Measurements from ENCODE around the gene PSMB4. TPM values are rescaled to one million over a fixed set of nuclear protein-coding genes. Genes with fewer than 3 reads are reported as not detected.

Gene PSMB4
- polyA plus RNA-seq, 3 donors = 69.6 to 316 (median 85.6) TPM

DNA sequence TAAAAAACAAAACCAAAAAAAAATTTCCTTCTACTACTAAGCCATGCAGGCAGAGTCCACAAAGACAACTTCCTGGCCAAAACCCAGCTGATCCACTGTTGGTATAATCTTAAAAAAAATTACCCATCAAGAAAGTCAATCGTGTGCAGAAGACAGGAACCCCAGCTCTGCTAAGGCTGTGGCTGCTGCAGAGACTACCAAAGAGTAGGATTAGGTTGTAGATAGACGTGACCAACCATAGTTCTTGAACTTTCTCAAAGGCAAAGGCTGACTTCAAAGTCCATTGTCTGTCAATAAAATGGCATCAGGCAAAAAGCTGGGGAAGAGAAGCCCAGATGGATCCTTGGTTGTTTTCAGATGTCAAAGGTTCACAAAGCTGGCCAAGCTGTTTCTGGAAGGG is 3.4 kb downstream of the PSMB4 start:
- 100% methylated on average over 1 of the region's 2 CpGs for WGBS (ENCODE audit: insufficient coverage)
- Histone ChIP-seq H3K79me2 (ENCODE audit: insufficient read depth, low read length) (peaks cover 19% of the 10 kb centered on the region), H3K4me1 (ENCODE audit: control insufficient read depth in 1 of 2, insufficient read depth in 2 of 2, low read length in 2 of 2) (peaks cover 9 to 17% of the 10 kb centered on the region in 2 donors), H3K27me3 (ENCODE audit: control insufficient read depth in 2 of 2, insufficient read depth in 2 of 2, low read length in 2 of 2) (no peaks in the 10 kb centered on the region), H4K20me1 (ENCODE audit: insufficient read depth, low read length) (peaks cover 9% of the 10 kb centered on the region), H3K4me3 (replicated peaks in 1 of 3; ENCODE audit: low read depth in 2 of 3, low read length in 3 of 3) (no peak overlapping the region), H3K9me3 (replicated peaks in 1 of 2; ENCODE audit: control insufficient read depth in 1 of 2, insufficient read depth in 1 of 2, low read length in 2 of 2) (no peaks in the 10 kb centered on the region), H3K4me2 (replicated peaks; ENCODE audit: extremely low read depth, low read length, poor library complexity, severe bottlenecking) (no peak overlapping the region), H2AFZ (ENCODE audit: insufficient read depth, low read depth, low read length, poor library complexity, severe bottlenecking) (no peak overlapping the region), H3K9ac (ENCODE audit: insufficient read depth, low read length, poor library complexity, severe bottlenecking) (no peak overlapping the region), H3K27ac (ENCODE audit: low read depth in 1 of 2, low read length in 2 of 2) (peak overlapping the region in 1 of 2 donors; percentile 34), H3K36me3 (replicated peaks in 1 of 2; ENCODE audit: control insufficient read depth in 1 of 2, insufficient read depth in 2 of 2, low read length in 2 of 2) (peaks cover 55 to 73% of the 10 kb centered on the region in 2 donors)
- no peak for DNase-seq
- Mint-ChIP-seq H3K27me3 (ENCODE audit: low read depth in 3 of 3) (peaks cover 0 to 1% (median 0%) of the 10 kb centered on the region in 3 donors), H3K4me1 (peaks cover 15% of the 10 kb centered on the region), H3K9me3 (no peaks in the 10 kb centered on the region), H3K36me3 (peaks cover 67 to 73% of the 10 kb centered on the region in 2 donors), H3K27ac (peak overlapping the region in 4 of 7 donors; percentile 6 to 66 (median 36)), H3K4me3 (no peak overlapping the region)
- TF ChIP-seq, protein P1, sequence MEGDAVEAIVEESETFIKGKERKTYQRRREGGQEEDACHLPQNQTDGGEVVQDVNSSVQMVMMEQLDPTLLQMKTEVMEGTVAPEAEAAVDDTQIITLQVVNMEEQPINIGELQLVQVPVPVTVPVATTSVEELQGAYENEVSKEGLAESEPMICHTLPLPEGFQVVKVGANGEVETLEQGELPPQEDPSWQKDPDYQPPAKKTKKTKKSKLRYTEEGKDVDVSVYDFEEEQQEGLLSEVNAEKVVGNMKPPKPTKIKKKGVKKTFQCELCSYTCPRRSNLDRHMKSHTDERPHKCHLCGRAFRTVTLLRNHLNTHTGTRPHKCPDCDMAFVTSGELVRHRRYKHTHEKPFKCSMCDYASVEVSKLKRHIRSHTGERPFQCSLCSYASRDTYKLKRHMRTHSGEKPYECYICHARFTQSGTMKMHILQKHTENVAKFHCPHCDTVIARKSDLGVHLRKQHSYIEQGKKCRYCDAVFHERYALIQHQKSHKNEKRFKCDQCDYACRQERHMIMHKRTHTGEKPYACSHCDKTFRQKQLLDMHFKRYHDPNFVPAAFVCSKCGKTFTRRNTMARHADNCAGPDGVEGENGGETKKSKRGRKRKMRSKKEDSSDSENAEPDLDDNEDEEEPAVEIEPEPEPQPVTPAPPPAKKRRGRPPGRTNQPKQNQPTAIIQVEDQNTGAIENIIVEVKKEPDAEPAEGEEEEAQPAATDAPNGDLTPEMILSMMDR (IDR thresholded peaks at IDR 0.05) = no peak
- intact Hi-C loops (cut with micrococcal nuclease) = loop anchor here in 1 of 2 donors (10.0 kb wide), 1 partner anchor 208 kb away; the partner anchor contains the start of genes PIP5K1A and VPS72

DNA sequence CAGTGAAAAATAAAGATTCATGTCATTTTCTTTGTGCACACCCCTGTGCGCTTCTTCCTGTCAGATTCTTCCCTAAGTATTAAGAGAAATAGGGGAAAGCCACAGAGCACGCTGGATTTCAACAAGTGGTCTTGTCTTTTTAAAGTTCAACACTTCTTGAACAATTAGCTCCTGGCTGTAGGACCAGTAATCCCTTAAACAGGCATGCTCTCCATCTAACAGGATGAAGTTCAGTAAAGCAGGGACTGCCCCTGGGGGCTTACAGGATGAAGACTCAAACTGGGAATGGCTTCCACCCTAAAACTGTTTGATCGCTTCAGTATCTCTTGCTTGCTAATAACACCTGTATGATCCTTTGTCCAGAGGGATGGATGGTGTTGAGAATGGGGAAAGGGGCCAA is 4.2 kb downstream of the PSMB4 start:
- TF ChIP-seq, protein P1 (IDR thresholded peaks at IDR 0.05) = no peak
- no peak overlapping the region for H3K9ac ChIP-seq (ENCODE audit: insufficient read depth, low read length, poor library complexity, severe bottlenecking)
- peak overlapping the region in 3 of 7 donors; percentile 0 to 46 (median 6) for H3K27ac Mint-ChIP-seq
- H2AFZ ChIP-seq (ENCODE audit: insufficient read depth, low read depth, low read length, poor library complexity, severe bottlenecking) = no peak overlapping the region
- intact Hi-C loops (cut with micrococcal nuclease) = loop anchor here in 1 of 2 donors (10.0 kb wide), 1 partner anchor 209 kb away; the partner anchor contains the start of genes PIP5K1A and VPS72
- H3K4me1 ChIP-seq (ENCODE audit: control insufficient read depth in 1 of 2, insufficient read depth in 2 of 2, low read length in 2 of 2) = peaks cover 9 to 17% of the 10 kb centered on the region in 2 donors
- H4K20me1 ChIP-seq (ENCODE audit: insufficient read depth, low read length) = peaks cover 9% of the 10 kb centered on the region
- H3K4me3 ChIP-seq (replicated peaks in 1 of 3; ENCODE audit: low read depth in 2 of 3, low read length in 3 of 3) = no peak overlapping the region
- no peak overlapping the region for H3K4me3 Mint-ChIP-seq
- no peaks in the 10 kb centered on the region for H3K9me3 Mint-ChIP-seq
- no peaks in the 10 kb centered on the region for H3K27me3 ChIP-seq (ENCODE audit: control insufficient read depth in 2 of 2, insufficient read depth in 2 of 2, low read length in 2 of 2)
- peak overlapping the region in 1 of 2 donors; percentile 34 for H3K27ac ChIP-seq (ENCODE audit: low read depth in 1 of 2, low read length in 2 of 2)
- H3K36me3 Mint-ChIP-seq = peaks cover 76 to 82% of the 10 kb centered on the region in 2 donors
- H3K79me2 ChIP-seq (ENCODE audit: insufficient read depth, low read length) = peaks cover 19% of the 10 kb centered on the region
- peaks cover 63 to 82% of the 10 kb centered on the region in 2 donors for H3K36me3 ChIP-seq (replicated peaks in 1 of 2; ENCODE audit: control insufficient read depth in 1 of 2, insufficient read depth in 2 of 2, low read length in 2 of 2)
- H3K9me3 ChIP-seq (replicated peaks in 1 of 2; ENCODE audit: control insufficient read depth in 1 of 2, insufficient read depth in 1 of 2, low read length in 2 of 2) = no peaks in the 10 kb centered on the region
- no peak overlapping the region for H3K4me2 ChIP-seq (replicated peaks; ENCODE audit: extremely low read depth, low read length, poor library complexity, severe bottlenecking)
- DNase-seq = no peak
- WGBS (ENCODE audit: insufficient coverage) = 100% methylated on average over 1 of the region's 3 CpGs
- H3K4me1 Mint-ChIP-seq = peaks cover 15% of the 10 kb centered on the region
- H3K27me3 Mint-ChIP-seq (ENCODE audit: low read depth in 3 of 3) = peaks cover 0 to 1% (median 0%) of the 10 kb centered on the region in 3 donors
